HepG2 (cell line): ENCODE data around the gene MTARC1. TPM values are rescaled to one million over a fixed set of nuclear protein-coding genes. Genes with fewer than 3 reads are reported as not detected.
A peak's percentile ranks its signal among the peaks of the same experiment; 100 is the strongest.

Experiments
- ATAD3A ChIP-seq: sonication (generic); formaldehyde crosslinking; IDR thresholded peaks from 2 replicates; pipeline ENCODE4 v1.4.0; 2020; ENCODE audit warnings: missing genetic modification reagents
- CENPX ChIP-seq: sonication (generic); formaldehyde crosslinking; IDR thresholded peaks from 2 replicates; pipeline ENCODE4 v1.9.0; 2021; ENCODE audit warnings: mild to moderate bottlenecking, missing genetic modification reagents, moderate library complexity
- CHD4 ChIP-seq: fragments of 200-600 bp; sonication (generic); IDR thresholded peaks from 2 replicates; pipeline ENCODE4 v1.7.0; 2017; ENCODE audit warnings: mild to moderate bottlenecking, low read length, borderline replicate concordance
- CREM ChIP-seq, 2 experiments: sonication (generic) in 1 of 2; formaldehyde crosslinking in 1 of 2; IDR thresholded peaks; 2 replicates each; pipeline versions ENCODE4 v1.4.0 to v1.6.1; 2016 to 2020; ENCODE audit warnings: antibody characterized with exemption in 1 of 2, mild to moderate bottlenecking in 1 of 2, missing genetic modification reagents in 1 of 2
- DMAP1 ChIP-seq: IDR thresholded peaks from 2 replicates; pipeline ENCODE4 v1.6.1; 2016
- GATAD2A ChIP-seq: IDR thresholded peaks from 2 replicates; pipeline ENCODE4 v1.6.1; 2016
- KLF6 ChIP-seq: IDR thresholded peaks from 2 replicates; pipeline ENCODE4 v1.8.0; 2016; ENCODE audit warnings: missing biosample characterization, missing genetic modification reagents
- MIER3 ChIP-seq: IDR thresholded peaks from 2 replicates; pipeline ENCODE4 v1.6.1; 2016; ENCODE audit warnings: missing compliant biosample characterization, borderline replicate concordance
- NAIF1 ChIP-seq: sonication (generic); formaldehyde crosslinking; IDR thresholded peaks from 2 replicates; pipeline ENCODE4 v1.5.0; 2020; ENCODE audit warnings: mild to moderate bottlenecking, missing genetic modification reagents, borderline replicate concordance
- NFIB ChIP-seq: sonication (generic); formaldehyde crosslinking; IDR thresholded peaks from 2 replicates; pipeline ENCODE4 v1.9.0; 2021; ENCODE audit warnings: missing genetic modification reagents, mild to moderate bottlenecking, borderline replicate concordance
- NR2C2 ChIP-seq: sonication (generic); formaldehyde crosslinking; IDR thresholded peaks from 2 replicates; pipeline ENCODE4 v1.4.0; 2020; ENCODE audit warnings: missing genetic modification reagents, mild to moderate bottlenecking, moderate library complexity, borderline replicate concordance
- REXO4 ChIP-seq: sonication (generic); formaldehyde crosslinking; IDR thresholded peaks from 2 replicates; pipeline ENCODE4 v1.8.0; 2022; ENCODE audit warnings: missing genetic modification reagents, mild to moderate bottlenecking, borderline replicate concordance
- RFX5 ChIP-seq: IDR thresholded peaks from 2 replicates; pipeline ENCODE4 v1.6.1; 2011; ENCODE audit warnings: low read depth, low read length, improper control_type of control experiment
- SMARCC2 ChIP-seq: fragments of 450-650 bp; IDR thresholded peaks from 2 replicates; pipeline ENCODE4 v1.6.1; 2017; ENCODE audit warnings: antibody characterized with exemption, mild to moderate bottlenecking
- TGIF2 ChIP-seq: IDR thresholded peaks from 2 replicates; pipeline ENCODE4 v1.6.1; 2016; ENCODE audit warnings: control low read depth, missing compliant biosample characterization
- TOPORS ChIP-seq: sonication (generic); formaldehyde crosslinking; IDR thresholded peaks from 2 replicates; pipeline ENCODE4 v1.8.0; 2023; ENCODE audit warnings: mild to moderate bottlenecking, missing genetic modification reagents
- ZBTB20 ChIP-seq: sonication (generic); formaldehyde crosslinking; IDR thresholded peaks from 2 replicates; pipeline ENCODE4 v1.8.1; 2023; ENCODE audit warnings: missing genetic modification reagents, low read depth, mild to moderate bottlenecking, borderline replicate concordance
- ZFP62 ChIP-seq: sonication (generic); formaldehyde crosslinking; IDR thresholded peaks from 2 replicates; pipeline ENCODE4 v1.4.0; 2020; ENCODE audit warnings: missing genetic modification reagents
- ZNF335 ChIP-seq: sonication (generic); formaldehyde crosslinking; IDR thresholded peaks from 2 replicates; pipeline ENCODE4 v1.4.0; 2020; ENCODE audit warnings: missing genetic modification reagents
- ZNF44 ChIP-seq: sonication (generic); formaldehyde crosslinking; IDR thresholded peaks from 2 replicates; pipeline ENCODE4 v1.5.1; 2020; ENCODE audit warnings: mild to moderate bottlenecking, missing genetic modification reagents
- ZNF501 ChIP-seq: sonication (generic); formaldehyde crosslinking; IDR thresholded peaks from 2 replicates; pipeline ENCODE4 v1.5.1; 2020; ENCODE audit warnings: mild to moderate bottlenecking, moderate library complexity, missing genetic modification reagents
- ZNF557 ChIP-seq: sonication (generic); formaldehyde crosslinking; IDR thresholded peaks from 2 replicates; pipeline ENCODE4 v1.4.0; 2020; ENCODE audit warnings: missing genetic modification reagents
- ZNF577 ChIP-seq: sonication (generic); formaldehyde crosslinking; IDR thresholded peaks from 2 replicates; pipeline ENCODE4 v1.4.0; 2020; ENCODE audit warnings: mild to moderate bottlenecking, low read depth, missing genetic modification reagents, borderline replicate concordance
- ZNF614 ChIP-seq: IDR thresholded peaks from 2 replicates; pipeline ENCODE4 v1.6.1; 2018; ENCODE audit warnings: missing biosample characterization, missing genetic modification reagents, inconsistent platforms, borderline replicate concordance
- ZNF747 ChIP-seq: sonication (generic); formaldehyde crosslinking; IDR thresholded peaks from 2 replicates; pipeline ENCODE4 v1.8.1; 2023; ENCODE audit warnings: missing genetic modification reagents, mild to moderate bottlenecking, borderline replicate concordance
- ZNF879 ChIP-seq: sonication (generic); formaldehyde crosslinking; IDR thresholded peaks from 2 replicates; pipeline ENCODE4 v1.8.1; 2023; ENCODE audit warnings: missing genetic modification reagents
- polyA plus RNA-seq, 8 experiments: library from polyadenylated mRNA; depleted of rRNA in 3 of 8; stranded (reverse) in 7 of 8; unstranded in 1 of 8; fragments of >200 nt; fragmentation: Illumina TruSeq in 4 of 8; extraction: Trizol in 4 of 8; gene quantifications; 2 replicates each; pipeline versions ENCODE4 v1.2.1 to v1.2.3, GENCODE V29; 2011 to 2016; ENCODE audit warnings: low read depth in 4 of 8, missing spikeins in 1 of 8, mixed read lengths in 1 of 8; ENCODE audit not compliant: insufficient read depth in 1 of 8
- total RNA-seq, 5 experiments: library from RNA; depleted of rRNA; stranded (reverse); fragments of >200 nt; fragmentation: Illumina TruSeq; extraction: Trizol; gene quantifications; 2 replicates each; pipeline ENCODE4 v1.2.3, GENCODE V29; 2016; ENCODE audit warnings: low read depth in 1 of 5
- TF ChIP-seq, protein P1 (sequence below): sonication (generic); formaldehyde crosslinking; IDR thresholded peaks from 2 replicates; pipeline ENCODE4 v1.5.1; 2020; ENCODE audit warnings: missing genetic modification reagents, mild to moderate bottlenecking, borderline replicate concordance
- TF ChIP-seq, protein P2 (sequence below): sonication (generic); formaldehyde crosslinking; IDR thresholded peaks from 2 replicates; pipeline ENCODE4 v1.5.0; 2020; ENCODE audit warnings: mild to moderate bottlenecking, missing genetic modification reagents

The MTARC1 gene
- total and polyA plus RNA-seq, 2 of the 13 experiments (the other 11 are each of a cell fraction or from before 2014, with no cell fraction given) = 19.4 to 106 TPM

DNA sequence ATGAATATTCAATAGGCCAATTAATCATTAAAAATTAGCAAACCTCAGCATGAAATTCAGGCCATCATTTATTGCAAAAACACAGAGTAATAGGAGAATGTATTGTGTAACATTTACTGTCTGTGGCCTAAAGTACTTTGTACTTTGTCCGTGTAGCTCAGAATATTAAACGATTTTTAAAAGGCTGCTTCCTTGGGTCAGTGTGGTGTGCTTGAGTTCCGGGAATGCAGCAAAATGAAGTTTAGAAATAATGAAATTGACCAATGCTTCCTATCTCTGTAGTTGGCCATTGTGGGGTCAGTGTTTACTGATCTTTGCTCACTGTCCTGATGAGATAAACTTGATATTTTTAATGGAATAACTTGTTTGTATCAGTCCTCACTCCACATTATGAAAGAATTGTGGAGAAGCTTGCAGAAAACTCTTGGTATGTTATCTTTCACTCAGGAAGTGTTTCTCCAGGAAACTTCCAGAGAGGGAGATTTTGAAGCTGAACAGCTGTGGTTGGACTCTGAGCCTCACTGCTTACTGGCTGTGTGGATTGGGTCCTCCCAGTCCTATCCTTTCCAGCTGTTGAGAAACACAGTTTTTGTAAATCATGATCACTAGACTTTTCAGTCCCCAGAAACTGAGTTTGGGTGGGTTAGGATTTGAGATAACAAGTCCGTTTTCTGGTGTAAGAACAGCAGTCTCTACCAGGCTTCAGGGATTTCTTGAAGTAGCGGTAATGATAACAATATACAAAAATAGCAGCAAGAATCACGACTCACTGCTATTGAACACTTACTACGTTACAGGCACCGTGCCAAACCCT, 19.2 kb upstream of the MTARC1 start (continued):
- TF ChIP-seq ZFP62 (CRISPR knock-in tag) = no peak
- no peak for TF ChIP-seq TOPORS
- no peak for TF ChIP-seq ZNF879 (CRISPR knock-in tag)
- no peak for TF ChIP-seq NFIB (CRISPR knock-in tag)
- TF ChIP-seq ZNF557 (CRISPR knock-in tag) = no peak
- no peak for TF ChIP-seq ZNF44 (CRISPR knock-in tag)
- TF ChIP-seq, protein P1, sequence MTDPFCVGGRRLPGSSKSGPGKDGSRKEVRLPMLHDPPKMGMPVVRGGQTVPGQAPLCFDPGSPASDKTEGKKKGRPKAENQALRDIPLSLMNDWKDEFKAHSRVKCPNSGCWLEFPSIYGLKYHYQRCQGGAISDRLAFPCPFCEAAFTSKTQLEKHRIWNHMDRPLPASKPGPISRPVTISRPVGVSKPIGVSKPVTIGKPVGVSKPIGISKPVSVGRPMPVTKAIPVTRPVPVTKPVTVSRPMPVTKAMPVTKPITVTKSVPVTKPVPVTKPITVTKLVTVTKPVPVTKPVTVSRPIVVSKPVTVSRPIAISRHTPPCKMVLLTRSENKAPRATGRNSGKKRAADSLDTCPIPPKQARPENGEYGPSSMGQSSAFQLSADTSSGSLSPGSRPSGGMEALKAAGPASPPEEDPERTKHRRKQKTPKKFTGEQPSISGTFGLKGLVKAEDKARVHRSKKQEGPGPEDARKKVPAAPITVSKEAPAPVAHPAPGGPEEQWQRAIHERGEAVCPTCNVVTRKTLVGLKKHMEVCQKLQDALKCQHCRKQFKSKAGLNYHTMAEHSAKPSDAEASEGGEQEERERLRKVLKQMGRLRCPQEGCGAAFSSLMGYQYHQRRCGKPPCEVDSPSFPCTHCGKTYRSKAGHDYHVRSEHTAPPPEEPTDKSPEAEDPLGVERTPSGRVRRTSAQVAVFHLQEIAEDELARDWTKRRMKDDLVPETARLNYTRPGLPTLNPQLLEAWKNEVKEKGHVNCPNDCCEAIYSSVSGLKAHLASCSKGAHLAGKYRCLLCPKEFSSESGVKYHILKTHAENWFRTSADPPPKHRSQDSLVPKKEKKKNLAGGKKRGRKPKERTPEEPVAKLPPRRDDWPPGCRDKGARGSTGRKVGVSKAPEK (CRISPR knock-in tag) = no peak
- no peak for TF ChIP-seq ZBTB20 (CRISPR knock-in tag)
- TF ChIP-seq ZNF747 (CRISPR knock-in tag) = no peak
- TF ChIP-seq ZNF335 (CRISPR knock-in tag) = no peak
- no peak for TF ChIP-seq CENPX (CRISPR knock-in tag)
- TF ChIP-seq CHD4 = no peak; the same call in 1 of the 2 replicates
- TF ChIP-seq ATAD3A (CRISPR knock-in tag) = no peak
- TF ChIP-seq ZNF577 = no peak
- TF ChIP-seq NAIF1 = no peak
- peak; percentile 27; the same call in 1 of the 2 replicates for TF ChIP-seq MIER3 (CRISPR knock-in tag)
- no peak for TF ChIP-seq TGIF2 (CRISPR knock-in tag)
- TF ChIP-seq, protein P2, sequence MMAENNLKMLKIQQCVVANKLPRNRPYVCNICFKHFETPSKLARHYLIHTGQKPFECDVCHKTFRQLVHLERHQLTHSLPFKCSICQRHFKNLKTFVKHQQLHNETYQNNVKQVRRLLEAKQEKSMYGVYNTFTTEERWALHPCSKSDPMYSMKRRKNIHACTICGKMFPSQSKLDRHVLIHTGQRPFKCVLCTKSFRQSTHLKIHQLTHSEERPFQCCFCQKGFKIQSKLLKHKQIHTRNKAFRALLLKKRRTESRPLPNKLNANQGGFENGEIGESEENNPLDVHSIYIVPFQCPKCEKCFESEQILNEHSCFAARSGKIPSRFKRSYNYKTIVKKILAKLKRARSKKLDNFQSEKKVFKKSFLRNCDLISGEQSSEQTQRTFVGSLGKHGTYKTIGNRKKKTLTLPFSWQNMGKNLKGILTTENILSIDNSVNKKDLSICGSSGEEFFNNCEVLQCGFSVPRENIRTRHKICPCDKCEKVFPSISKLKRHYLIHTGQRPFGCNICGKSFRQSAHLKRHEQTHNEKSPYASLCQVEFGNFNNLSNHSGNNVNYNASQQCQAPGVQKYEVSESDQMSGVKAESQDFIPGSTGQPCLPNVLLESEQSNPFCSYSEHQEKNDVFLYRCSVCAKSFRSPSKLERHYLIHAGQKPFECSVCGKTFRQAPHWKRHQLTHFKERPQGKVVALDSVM (CRISPR knock-in tag) = no peak
- no peak for TF ChIP-seq RFX5
- no peak for TF ChIP-seq NR2C2 (CRISPR knock-in tag)
- TF ChIP-seq ZNF614 (CRISPR knock-in tag) = no peak
- peak; percentile 89 for TF ChIP-seq GATAD2A (CRISPR knock-in tag)
- TF ChIP-seq DMAP1 (CRISPR knock-in tag) = peak; percentile 16; the same call in 1 of the 2 replicates
- TF ChIP-seq SMARCC2 = no peak
- no peak for TF ChIP-seq ZNF501 (CRISPR knock-in tag)
- TF ChIP-seq KLF6 (CRISPR knock-in tag) = no peak
- TF ChIP-seq CREM (IDR thresholded peaks at IDR 0.05) = peak; percentile 24; the same call in 1 of the 2 replicates
- no peak for TF ChIP-seq CREM (CRISPR knock-in tag; IDR thresholded peaks at IDR 0.05)
- no peak for TF ChIP-seq REXO4
